Kidney glomerular epithelial cell (primary cell): ENCODE results near the gene IQCN.

Source experiments
- DNase-seq: peaks from one replicate; lab custom pipeline; 2025; lab: John Stamatoyannopoulos, UW

The IQCN gene

GRCh38 chr19:18284712-18285360 lies 10.6 kb upstream of the IQCN start:
- DNase-seq, result no peak

GRCh38 chr19:18283338-18283737 lies 9.1 kb upstream of the IQCN start:
- DNase-seq, result no peak

DNA sequence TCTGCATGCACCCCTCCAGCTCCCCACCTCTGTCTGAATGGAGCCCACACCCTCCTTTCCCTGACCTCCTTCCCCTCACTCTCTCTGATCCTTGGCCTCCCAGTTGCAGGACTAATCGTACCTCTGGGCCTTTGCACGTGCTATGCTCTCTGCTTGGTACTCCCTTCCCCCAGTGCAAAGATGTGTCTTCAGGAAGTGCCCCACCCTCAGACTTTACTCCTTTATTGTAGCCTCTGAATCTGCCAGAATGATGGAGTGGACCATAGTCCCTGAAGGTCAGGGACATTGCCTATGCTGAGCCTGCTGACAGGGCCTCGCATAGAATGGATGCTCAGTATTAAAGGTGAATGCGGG lies 8.5 kb upstream of the IQCN start:
- no peak for DNase-seq

- peak; percentile 80 for DNase-seq
Observed at GRCh38 chr19:18282021-18282787, 8.0 kb upstream of the IQCN start.

DNA sequence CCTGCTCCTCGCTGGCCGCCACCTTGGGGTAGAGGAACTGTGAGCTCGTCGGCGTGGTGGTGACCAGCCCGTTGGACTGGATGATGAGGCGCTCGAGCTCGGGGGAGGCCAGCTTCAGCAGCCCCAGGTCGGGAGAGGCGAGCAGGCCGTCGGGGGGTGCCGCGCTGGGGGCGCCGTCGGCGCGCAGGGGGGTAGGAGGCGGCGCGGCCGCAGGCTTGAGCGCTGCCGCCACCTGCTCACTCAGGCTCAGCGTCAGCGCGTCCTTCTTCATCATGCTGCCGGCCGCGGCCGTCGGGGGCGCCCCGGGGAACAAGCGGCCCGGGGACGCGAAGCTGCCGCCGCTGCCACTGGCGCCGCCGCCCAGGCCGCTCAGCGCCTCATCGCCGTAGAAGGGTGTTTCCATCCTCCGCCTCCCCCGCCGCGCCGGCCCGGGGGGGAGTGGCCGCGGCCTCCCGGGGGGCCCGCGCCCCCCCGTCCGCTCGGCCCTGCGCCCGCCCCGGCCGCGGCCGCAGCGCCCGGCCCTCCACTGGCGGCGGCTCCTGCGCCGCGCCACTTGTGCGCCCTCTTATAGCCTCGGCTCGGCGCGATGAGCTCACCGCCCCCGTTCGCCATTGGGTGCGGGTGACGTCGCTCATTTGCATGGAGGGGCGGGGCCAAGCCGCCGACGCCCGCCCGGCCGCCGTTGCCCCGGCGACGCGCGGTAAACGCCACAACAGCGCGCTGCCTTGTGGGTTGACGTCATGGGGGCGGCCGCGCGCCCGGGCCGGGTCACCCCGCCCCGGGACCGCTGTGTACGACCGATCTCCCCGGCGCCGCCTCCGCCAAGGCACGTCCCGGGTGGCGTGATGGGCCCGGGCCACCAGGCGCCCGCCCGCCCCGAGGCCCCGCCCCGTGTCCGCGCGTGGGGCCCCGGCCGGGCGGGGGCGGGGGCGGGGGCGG lies 7.1 kb upstream of the IQCN start, which contains the start of gene JUND:
TSS of gene JUND (minus strand) at position 541 of the 939 bp plus-strand sequence. CDS start at position 403, 138 bp downstream.
- peak; percentile 96 for DNase-seq

- DNase-seq, result peak; percentile 13
Observed at GRCh38 chr19:18280247-18281081, 6.2 kb upstream of the IQCN start.

- DNase-seq, result peak; percentile 78
Observed at GRCh38 chr19:18279516-18280246, 5.4 kb upstream of the IQCN start.

DNA sequence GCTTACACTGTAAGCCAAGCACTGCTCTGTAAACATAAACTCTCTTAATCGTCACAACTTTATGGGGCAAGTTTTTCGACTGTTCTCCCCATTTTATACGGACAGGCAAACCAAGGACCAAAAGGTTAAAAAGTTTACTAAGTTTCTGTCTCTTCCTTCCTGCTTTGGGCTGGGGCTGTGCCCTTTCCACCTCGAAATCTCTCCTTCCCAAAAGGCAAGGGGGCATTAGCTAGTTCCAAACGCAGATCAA lies 4.9 kb upstream of the IQCN start:
- no peak for DNase-seq

- no peak for DNase-seq
Observed at GRCh38 chr19:18278521-18279265, 4.4 kb upstream of the IQCN start.

DNA sequence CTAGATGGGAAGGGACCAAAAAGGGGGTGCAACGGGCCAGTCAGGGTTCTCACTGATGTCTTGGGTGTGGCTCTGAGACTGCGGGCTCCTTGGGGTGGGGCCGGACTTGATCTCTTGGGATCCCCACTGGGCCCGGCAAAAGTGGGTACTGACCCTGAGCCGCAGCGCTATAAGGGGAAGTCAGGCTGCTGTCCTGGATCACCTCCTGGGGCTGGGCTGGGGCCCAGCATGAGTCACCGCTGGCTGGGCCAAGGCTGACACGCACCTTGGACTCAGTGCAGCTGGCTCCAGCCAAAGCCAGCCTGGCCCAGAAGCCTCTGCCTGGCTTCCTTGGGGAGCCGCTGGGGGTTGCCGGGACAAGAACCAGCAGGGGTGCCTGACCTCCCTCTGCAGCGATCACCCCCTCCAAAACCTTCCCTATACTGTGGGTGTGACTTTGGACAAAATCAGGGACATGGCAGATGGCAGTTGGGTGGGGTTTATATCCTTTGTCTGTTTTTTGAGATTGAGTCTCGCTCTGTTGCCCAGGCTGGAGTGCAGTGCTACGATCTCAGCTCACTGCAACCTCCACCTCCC lies 617 bp upstream of the IQCN start:
- peak; percentile 52 for DNase-seq

GRCh38 chr19:18273561-18274218 lies 562 bp downstream of the IQCN start:
- DNase-seq, result no peak

DNA sequence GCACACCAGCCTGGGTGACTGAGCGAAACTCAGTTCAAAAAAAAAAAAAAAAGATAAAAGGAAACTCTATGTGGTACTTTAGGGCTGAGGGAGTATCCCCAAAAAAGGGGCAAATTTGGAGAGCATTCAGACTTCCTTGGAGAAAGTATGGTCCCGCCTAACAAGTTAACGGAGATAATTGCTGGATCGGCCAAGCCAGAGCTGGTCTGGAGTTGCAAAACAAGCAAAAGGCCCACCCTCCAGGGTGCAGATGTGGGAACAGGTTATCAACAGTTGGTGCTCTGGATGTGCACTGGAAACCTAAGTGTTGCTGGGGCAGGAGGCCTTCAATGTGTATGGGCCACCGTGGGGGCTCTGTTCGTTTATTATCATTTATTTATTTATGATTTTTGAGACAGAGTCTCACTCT lies 2.8 kb downstream of the IQCN start:
- DNase-seq, result no peak

GRCh38 chr19:18270326-18270725 lies 3.9 kb downstream of the IQCN start:
- no peak for DNase-seq

DNA sequence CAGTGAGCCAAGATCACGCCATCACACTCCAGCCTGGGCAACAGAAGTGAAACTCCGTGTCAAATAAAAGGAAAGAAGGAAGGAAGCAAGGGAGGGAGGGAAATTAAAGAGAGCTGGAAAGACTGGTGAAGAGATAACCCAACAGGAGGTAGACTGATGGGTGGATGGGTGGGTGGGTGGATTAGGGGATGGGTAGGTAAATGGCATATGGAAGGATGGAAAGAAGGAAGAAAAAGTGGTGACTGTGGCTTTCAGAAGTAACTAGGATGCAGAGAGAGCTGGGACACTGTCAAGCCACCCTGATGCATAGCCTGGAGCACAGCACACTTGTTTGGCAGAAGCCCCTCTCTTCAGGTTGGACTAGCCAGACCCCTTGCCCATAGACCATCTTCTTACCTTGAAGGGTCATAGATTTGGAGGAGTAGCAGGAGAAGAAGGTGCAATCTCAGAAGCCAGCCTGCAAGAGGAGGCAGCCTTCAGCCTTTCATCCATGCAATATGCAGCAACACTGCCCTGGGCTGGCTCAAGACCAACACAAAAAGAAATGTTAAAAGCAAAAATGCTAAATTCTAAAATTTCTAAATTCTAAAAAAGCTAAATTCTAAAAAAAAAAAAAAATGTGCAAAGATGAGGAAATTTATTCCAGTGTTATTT lies 5.1 kb downstream of the IQCN start:
- no peak for DNase-seq

DNA sequence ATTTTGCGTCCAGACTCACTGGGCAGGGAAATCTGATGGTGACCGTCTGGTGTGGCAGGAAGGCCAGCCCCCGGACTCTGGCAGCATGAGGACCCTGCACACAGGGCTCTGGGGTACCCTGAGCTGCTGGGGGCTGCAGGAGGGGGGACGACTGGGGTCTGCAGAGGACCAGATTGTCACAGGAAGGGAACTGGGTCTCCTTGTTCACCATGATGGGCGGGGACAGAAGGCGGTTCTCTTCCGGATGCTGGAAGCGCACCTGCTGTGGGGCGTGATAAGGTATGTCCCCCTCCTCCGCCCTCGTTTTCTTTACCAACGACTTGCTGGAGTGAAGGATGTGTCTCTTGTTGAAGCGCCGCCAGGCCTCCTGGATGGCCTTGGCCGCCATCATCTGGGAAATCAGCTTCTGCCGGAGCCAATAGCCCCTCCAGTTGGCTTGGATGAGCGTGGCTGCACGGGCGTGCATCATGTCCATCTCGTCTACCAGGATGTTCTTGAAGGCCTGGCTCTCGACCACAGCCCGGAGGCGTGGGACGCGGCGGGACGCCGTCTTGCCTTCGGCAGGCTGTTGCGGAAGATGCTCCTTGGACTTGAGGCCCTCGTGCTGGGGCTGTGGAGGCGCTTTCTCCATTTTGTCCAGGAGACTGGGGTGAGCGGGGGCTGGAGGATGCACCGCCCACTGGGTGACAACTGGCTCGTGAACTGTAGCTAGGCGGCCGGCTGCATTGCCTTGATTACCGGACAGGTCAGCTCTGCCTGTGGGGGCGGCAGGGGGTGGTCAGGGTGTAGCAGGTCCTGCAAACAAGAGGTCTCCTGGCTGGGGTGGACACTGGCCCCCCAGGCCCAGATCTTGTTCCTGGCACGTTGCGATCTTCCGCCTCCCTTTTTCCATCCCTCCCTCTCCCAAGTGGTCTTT lies 7.2 kb downstream of the IQCN start:
- no peak for DNase-seq

DNA sequence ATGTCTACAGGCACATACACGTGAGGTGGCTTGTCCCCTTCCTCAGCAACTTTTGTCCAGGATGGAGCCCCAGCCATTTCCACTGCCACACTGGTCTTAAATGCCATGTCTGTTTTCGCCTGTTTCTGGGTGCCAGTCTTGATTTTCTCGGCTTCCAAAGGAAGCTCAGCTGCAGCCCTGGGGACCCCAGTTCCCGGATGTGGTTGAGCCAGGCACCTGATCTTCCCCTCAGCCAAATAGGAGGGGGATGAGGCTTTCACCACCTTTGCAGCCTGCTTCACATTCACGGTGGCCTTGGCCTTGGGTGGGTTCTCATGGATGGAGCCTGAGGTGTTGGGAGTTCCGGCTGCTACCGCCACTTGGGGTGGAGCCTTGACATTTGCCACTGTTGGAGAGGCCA lies 8.7 kb downstream of the IQCN start:
- no peak for DNase-seq

DNA sequence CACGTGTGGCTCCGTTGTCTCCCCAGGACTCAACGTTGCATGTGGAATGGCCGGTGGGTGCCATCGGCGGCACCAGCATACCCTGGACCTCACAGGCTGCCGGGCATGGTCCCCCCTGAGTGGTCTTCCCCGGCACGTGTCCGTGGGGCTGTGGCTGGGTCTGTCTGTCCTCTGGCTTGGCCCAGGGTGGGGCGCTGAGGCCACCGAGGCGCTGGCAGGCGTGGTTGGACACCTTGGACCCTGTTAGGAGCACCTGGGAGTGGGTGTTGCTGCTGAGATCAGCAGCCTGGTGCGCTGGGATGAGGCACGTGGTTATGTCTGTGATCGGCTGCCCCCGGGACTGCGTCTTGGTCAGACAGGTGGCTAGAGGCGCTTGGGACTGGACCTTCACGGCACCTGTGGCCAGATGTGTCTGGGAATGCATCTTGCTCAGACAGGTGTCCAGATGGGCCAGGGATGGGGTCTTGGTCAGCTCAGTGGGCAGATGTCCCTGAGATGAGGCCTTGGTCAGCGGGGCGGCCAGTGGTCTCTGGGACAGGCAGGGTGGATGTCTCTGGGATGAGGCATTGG lies 9.2 kb downstream of the IQCN start:
- no peak for DNase-seq
